Measurements from ENCODE around the gene SECISBP2.

The SECISBP2 gene

GRCh38 chr9:89350988-89351557 is 32.8 kb downstream of the SECISBP2 start:
- no peak for DNase-seq

GRCh38 chr9:89351584-89352300 is 33.4 kb downstream of the SECISBP2 start:
- no peak for DNase-seq

- no peak for DNase-seq
Measured at GRCh38 chr9:89352451-89352850, 34.2 kb downstream of the SECISBP2 start.

- DNase-seq = no peak
Measured at GRCh38 chr9:89352874-89353649, 34.8 kb downstream of the SECISBP2 start.

GRCh38 chr9:89353989-89354388 is 35.7 kb downstream of the SECISBP2 start:
- DNase-seq = no peak

GRCh38 chr9:89354471-89354870 is 36.2 kb downstream of the SECISBP2 start:
- DNase-seq = no peak

- no peak for DNase-seq
Measured at GRCh38 chr9:89356782-89357181, 38.5 kb downstream of the SECISBP2 start.

GRCh38 chr9:89357331-89358197 is 39.3 kb downstream of the SECISBP2 start:
- DNase-seq = no peak

- no peak for DNase-seq
Measured at GRCh38 chr9:89358376-89358916, 40.1 kb downstream of the SECISBP2 start.

GRCh38 chr9:89358985-89359384 is 40.7 kb downstream of the SECISBP2 start:
- DNase-seq = no peak

GRCh38 chr9:89359751-89360261 is 41.5 kb downstream of the SECISBP2 start:
- no peak for DNase-seq

- DNase-seq = no peak
Measured at GRCh38 chr9:89360465-89360864, 42.2 kb downstream of the SECISBP2 start.

- no peak for DNase-seq
Measured at GRCh38 chr9:89361031-89361430, 42.7 kb downstream of the SECISBP2 start.

GRCh38 chr9:89361816-89362646 is 43.7 kb downstream of the SECISBP2 start:
- no peak for DNase-seq

GRCh38 chr9:89362647-89363310 is 44.5 kb downstream of the SECISBP2 start:
- no peak for DNase-seq

GRCh38 chr9:89363311-89363670 is 45.0 kb downstream of the SECISBP2 start:
- no peak for DNase-seq

- DNase-seq = no peak
Measured at GRCh38 chr9:89363921-89364665, 45.8 kb downstream of the SECISBP2 start.

GRCh38 chr9:89364666-89365531 is 46.6 kb downstream of the SECISBP2 start:
- DNase-seq = no peak

- no peak for DNase-seq
Measured at GRCh38 chr9:89365532-89365912, 47.2 kb downstream of the SECISBP2 start.

All from T1000 (cell line).